ENCODE results near the gene OSBP2.
"Not testable (repeated sequence)": the region's sequence is repeated elsewhere in the genome, so short reads cannot be mapped to it uniquely, and the experiment has no call there.

DNA sequence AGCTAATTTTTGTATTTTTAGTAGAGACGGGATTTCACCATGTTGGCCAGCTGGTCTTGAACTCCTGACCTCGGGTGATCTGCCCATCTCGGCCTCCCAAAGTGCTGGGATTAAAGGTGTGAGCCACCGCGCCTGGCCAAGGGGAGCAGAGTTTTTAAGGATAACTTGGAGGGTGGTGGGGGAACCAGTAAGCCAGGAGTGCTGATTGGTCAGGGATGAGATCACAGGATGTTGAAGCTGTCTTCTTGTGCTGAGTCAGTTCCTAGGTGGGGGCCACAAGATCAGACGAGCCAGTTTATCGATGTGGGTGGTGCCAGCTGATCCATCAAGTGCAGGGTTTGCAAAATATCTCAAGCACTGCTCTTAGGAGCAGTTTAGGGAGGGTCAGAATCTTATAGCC lies 45.3 kb downstream of the OSBP2 start:
- TF ChIP-seq POLR2A (IDR thresholded peaks at IDR 0.05), result not testable (repeated sequence)
- TF ChIP-seq, protein P1, sequence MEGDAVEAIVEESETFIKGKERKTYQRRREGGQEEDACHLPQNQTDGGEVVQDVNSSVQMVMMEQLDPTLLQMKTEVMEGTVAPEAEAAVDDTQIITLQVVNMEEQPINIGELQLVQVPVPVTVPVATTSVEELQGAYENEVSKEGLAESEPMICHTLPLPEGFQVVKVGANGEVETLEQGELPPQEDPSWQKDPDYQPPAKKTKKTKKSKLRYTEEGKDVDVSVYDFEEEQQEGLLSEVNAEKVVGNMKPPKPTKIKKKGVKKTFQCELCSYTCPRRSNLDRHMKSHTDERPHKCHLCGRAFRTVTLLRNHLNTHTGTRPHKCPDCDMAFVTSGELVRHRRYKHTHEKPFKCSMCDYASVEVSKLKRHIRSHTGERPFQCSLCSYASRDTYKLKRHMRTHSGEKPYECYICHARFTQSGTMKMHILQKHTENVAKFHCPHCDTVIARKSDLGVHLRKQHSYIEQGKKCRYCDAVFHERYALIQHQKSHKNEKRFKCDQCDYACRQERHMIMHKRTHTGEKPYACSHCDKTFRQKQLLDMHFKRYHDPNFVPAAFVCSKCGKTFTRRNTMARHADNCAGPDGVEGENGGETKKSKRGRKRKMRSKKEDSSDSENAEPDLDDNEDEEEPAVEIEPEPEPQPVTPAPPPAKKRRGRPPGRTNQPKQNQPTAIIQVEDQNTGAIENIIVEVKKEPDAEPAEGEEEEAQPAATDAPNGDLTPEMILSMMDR (IDR thresholded peaks at IDR 0.05), result not testable (repeated sequence)
